GM21723 (cell line): Measurements from ENCODE around the gene HAGHL.

Experiments
- ATAC-seq: cut with Tn5 transposase; IDR thresholded peaks from one replicate; pipeline ENCODE4 v1.9.1; 2021; ENCODE audit warnings: mild to moderate bottlenecking, moderate library complexity; ENCODE audit not compliant: unreplicated experiment

The HAGHL gene, protein sequence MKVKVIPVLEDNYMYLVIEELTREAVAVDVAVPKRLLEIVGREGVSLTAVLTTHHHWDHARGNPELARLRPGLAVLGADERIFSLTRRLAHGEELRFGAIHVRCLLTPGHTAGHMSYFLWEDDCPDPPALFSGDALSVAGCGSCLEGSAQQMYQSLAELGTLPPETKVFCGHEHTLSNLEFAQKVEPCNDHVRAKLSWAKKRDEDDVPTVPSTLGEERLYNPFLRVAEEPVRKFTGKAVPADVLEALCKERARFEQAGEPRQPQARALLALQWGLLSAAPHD

DNA sequence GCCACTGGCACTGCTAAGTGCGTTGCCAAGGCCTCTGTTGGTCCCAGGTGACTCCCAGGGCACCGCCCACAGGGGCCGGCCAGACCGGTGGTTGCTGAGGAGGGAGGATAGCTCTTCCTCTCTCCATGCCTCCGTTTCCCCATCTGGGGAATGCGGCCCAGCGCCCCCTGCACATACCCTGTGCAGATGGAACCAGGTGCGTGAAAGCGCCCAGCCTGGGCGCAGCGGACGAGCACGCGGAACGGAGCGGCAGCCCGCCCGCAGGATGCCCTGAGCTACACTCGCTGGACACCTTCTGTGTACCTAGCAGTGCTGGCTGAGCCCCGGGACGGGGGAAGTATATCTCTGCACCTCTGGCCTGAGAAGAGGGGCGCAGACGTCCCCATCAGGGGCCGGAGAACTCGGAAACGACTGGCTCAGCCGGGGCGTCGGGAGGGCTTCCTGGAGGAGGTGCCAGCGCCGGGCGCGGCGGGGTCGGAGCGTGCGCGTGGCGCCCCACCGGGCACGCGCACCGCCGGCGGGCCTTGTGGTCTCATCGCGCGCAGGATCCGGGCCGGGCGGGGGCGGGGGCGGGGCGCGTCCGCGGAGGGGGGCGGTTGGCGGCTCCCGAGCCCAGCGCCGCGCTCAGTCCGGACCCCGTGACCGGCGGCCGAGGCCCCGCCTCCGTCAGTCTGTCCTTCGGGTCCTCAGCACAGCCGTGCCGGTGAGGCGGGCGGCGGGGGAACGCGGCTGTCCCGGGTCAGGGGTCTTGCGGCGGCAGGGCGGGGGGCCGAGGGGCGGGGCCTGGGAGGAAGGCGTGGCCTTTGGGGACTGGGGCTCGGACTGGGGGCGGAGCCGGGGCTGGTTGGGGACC, at the start of gene HAGHL, which contains the start of gene CCDC78:
HAGHL (plus strand) TSS at position 669 of the 853 bp plus-strand sequence. CDS start 404 bp downstream, outside the sequence.
CCDC78 (minus strand) TSS at position 6 of the 853 bp plus-strand sequence. CDS start 76 bp downstream, outside the sequence.
- ATAC-seq = no peak

DNA sequence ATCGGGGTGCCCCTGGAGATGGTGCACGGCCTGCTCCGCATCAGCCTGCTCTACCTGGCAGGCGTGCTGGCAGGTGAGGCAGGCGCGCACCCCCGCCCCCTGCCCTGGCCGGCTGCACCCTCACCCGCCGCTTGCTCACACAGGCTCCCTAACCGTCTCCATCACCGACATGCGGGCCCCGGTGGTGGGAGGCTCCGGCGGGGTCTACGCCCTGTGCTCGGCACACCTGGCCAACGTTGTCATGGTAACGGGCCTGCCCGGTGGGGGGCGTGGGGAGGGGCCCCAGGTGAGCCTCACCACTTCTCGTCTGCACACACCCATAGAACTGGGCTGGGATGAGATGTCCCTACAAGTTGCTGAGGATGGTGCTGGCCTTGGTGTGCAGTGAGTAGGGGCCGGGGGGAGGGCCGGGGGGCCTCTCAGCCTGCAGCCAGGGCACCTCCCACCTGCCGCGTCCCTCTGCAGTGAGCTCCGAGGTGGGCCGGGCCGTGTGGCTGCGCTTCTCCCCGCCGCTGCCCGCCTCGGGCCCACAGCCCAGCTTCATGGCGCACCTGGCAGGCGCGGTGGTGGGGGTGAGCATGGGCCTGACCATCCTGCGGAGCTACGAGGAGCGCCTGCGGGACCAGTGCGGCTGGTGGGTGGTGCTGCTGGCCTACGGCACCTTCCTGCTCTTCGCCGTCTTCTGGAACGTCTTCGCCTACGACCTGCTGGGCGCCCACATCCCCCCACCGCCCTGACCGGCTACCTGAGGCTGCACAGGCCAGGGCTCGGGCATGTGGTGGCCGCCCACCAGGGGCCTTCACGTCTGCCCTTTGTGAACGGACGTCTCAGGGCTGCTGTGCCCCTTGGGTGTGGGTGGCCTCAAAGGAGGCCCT, 49.4 kb upstream of the HAGHL start:
- ATAC-seq = no peak

DNA sequence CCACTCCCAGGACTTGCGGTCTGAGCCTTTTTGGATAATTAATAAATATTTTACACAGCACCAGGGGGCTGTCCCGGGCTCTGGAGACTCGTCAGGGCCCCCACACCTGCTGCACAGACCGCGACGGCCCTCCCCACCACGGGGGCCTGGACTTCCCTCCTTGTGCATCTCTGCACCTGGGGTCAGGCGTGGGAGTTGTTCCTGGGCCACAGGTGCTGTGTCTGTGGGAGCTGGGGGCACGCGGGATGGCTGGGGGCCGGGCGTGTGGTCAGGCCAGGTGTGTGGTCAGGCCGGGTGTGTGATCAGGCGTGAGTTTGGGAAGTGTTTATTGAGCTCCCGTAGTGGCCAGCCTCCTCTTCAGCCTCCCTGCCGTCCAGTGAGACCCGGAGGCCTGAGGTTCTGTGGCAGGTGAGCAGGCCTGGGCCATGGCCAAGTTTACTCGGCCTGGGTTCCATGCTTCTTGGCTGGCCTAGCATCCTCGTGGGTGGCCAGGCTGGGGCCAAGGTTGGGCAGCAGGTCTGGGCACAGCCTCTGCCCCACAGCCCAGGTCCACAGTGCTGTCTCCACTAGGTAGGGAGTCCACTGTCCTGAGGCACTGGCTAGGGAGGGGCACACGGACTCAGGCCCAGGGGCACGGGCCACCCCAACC, 48.6 kb upstream of the HAGHL start:
- no peak for ATAC-seq

DNA sequence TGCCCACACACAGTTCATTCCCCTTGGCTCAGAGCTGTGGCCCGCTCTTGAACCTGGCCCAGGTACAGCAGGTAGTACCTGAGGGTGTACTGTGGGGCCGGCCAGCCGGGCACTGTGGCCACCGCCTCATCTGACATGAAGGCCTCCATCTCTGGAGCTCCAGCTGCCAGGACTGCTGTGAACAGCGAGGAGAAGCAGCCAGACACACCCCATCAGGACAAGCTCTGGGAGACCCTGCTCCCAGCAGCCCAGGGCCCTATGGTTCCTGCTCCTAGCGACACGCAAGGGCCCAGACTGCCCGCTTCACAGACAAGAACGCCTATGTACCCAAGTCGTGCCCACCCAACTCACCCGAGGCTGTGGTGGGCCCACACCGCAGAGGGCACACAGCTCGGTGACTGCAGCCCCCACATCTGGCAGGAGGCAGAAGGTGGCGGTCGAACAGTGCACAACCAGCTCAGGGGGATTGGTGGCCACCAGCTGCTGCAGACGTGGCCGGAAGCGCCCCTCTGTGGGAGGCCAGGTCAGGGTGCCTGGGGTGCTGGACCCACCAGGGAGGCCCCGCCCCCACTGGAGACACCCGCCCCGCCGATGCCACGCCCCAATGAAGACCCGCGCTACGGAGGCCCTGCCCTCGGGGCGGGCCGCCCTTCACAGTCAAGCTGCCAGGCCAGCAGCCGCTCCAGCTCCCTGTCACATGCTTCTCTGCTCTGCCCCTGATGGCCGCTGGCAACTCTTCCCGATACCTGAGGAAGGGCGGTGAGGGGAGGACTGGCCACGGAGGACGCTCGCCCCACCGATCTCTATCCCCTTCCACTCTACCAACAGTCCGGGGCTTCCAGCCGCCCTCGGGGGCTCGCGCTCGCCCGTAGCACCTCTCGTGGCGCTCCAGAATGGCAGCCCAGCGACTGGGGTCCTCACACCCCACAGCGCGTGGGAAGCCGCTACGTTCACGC, 47.8 kb upstream of the HAGHL start:
- no peak for ATAC-seq

DNA sequence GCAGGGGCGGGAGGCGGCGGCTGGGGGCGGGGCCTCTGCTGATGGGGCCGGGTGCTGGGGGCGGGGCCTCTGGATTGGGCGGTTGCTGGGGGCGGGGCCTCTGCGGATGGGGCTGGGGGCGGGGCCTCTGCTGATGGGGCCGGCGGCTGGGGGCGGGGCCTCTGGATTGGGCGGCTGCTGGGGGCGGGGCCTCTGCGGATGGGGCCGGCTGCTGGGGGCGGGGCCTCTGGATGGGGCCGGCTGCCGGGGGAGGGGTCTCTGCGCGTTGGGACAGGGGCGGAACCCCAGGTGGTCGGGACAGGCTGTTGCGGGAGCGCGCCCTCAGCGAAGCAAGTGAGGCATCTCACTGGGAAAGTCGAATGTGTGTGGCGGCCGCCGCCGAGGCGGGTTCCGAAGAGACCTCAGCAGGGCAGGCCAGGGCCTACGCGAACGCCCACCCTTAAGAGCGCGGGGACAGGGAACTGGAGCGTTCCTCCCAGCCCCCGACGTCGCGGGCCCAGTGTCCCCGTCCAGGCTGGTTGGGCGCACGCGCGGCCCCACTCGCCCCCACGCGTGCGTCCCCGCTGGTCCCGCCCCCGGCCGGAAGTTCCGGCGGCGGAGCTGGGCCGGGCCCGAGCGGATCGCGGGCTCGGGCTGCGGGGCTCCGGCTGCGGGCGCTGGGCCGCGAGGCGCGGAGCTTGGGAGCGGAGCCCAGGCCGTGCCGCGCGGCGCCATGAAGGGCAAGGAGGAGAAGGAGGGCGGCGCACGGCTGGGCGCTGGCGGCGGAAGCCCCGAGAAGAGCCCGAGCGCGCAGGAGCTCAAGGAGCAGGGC, 46.9 kb upstream of the HAGHL start, which contains the start of gene STUB1:
STUB1 (plus strand) TSS at position 597 of the 811 bp plus-strand sequence; CDS start at position 713, 116 bp downstream.
- peak; percentile 38 for ATAC-seq

DNA sequence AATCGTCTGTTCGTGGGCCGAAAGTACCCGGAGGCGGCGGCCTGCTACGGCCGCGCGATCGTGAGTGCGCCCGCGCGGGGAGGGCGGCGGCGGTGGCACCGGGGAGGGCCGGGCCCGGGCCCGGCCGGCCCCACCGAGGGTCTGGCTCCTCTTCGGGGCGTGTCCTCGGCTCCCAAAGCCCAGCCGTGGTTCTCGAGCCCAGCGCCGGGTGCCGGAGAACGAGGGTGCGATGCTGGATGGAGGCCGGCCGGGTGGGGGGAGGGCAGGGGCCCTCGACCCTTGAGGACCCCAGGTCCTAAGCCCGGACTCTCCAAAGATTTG, 46.3 kb upstream of the HAGHL start:
- ATAC-seq = no peak

DNA sequence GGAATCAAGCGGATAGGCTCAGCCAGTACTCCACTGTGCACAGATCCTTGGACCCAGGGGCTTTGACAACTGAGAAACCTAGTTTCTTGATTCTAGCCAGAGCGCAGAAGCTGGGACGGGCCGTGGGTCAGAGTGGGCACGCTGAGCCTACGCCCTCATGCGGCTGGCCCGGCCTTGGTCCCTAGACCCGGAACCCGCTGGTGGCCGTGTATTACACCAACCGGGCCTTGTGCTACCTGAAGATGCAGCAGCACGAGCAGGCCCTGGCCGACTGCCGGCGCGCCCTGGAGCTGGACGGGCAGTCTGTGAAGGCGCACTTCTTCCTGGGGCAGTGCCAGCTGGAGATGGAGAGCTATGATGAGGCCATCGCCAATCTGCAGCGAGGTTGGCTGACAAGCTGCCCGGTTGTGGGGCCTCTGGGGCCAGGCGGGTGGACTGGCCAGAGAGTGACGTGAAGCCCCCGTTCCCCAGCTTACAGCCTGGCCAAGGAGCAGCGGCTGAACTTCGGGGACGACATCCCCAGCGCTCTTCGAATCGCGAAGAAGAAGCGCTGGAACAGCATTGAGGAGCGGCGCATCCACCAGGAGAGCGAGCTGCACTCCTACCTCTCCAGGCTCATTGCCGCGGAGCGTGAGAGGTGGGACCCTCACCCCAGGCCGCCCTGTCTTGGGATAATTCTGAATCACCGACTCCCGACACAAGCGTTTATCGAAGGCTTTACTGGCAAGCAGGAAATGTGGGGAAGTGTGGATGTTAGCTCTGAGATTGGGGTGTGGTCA, 45.8 kb upstream of the HAGHL start:
- ATAC-seq = no peak

DNA sequence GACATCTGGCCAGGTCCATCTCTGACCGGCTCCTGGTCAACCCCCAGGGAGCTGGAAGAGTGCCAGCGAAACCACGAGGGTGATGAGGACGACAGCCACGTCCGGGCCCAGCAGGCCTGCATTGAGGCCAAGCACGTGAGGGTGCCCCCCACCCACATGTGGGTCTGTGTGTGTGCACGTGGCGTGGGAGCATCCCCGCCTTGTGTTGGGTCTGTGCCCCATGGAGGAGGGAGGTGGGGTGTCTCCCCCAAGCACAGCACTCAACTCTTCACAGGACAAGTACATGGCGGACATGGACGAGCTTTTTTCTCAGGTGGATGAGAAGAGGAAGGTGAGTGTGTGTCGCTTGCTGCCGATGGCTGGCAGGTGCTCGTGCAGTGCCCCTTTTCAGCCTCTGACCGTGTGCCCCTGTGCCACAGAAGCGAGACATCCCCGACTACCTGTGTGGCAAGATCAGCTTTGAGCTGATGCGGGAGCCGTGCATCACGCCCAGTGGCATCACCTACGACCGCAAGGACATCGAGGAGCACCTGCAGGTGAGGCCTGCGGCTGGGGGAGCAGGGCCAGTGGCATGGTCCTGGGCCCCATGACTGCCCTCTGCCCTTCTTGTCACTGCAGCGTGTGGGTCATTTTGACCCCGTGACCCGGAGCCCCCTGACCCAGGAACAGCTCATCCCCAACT, 45.0 kb upstream of the HAGHL start:
- ATAC-seq = no peak

DNA sequence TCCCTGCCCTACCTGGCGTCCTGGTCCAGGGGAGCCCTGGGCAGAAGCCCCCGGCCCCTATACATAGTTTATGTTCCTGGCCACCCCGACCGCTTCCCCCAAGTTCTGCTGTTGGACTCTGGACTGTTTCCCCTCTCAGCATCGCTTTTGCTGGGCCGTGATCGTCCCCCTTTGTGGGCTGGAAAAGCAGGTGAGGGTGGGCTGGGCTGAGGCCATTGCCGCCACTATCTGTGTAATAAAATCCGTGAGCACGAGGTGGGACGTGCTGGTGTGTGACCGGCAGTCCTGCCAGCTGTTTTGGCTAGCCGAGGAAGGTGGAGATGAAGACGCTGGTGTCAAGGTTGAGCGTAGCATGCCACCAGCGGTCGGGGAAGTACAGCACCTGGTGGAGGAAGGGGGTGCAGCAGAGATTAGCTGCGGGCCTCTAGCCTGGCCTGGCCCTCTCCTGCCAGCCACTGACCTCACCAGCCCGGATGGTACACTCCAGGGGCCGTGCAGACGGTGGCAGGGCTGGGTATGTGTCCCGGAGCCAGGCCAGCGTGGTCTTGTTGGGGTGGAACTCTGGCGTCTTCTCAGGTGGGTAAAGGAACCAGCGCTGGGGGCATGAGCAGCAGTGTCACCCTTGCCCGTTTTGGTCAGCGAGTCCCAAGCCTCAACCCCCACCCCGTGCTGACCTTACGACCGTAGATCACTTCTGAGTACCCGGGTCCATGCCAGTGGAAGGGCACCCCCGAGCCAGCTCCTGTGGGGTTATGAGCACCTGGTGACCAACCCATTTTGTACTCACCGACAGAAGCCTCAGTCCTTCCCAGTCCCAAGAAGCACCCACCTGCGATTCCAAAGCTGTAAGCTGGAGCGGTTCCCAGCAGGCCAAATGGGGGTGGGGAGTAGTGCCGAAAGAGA, 44.2 kb upstream of the HAGHL start:
- ATAC-seq = no peak

DNA sequence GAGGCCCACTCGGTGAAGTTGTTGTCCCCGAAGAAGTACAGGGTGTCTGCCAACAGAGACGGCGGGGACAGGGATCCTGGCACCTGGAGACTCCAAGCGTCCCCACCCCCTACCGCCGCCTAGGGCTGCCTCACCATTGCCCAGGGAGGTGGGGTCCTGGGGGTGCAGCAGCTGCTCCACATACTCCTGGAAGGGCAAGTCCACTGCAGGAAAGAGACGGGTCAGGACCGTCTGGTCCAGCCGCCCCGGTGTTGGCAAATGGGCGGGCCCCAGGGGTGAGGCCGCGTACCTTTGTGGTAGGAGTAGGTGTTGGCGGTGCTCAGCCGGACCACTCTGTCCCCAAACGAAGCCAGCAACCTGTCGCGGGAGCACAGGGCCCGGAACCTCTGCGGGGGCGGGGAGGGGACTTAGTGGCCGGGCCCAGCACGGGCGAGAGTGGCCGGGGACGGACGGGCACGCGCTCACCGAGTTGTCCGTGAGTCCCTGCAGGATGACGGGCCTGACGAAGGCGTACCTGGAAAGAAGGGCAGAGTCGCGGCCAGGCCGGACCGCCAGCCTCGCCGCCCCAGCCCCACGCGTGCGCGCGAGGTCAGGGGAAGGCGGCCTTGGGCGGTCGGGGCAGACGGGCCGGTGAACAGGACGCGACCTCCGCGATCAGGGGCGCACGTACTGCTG, 43.4 kb upstream of the HAGHL start:
- ATAC-seq = no peak

DNA sequence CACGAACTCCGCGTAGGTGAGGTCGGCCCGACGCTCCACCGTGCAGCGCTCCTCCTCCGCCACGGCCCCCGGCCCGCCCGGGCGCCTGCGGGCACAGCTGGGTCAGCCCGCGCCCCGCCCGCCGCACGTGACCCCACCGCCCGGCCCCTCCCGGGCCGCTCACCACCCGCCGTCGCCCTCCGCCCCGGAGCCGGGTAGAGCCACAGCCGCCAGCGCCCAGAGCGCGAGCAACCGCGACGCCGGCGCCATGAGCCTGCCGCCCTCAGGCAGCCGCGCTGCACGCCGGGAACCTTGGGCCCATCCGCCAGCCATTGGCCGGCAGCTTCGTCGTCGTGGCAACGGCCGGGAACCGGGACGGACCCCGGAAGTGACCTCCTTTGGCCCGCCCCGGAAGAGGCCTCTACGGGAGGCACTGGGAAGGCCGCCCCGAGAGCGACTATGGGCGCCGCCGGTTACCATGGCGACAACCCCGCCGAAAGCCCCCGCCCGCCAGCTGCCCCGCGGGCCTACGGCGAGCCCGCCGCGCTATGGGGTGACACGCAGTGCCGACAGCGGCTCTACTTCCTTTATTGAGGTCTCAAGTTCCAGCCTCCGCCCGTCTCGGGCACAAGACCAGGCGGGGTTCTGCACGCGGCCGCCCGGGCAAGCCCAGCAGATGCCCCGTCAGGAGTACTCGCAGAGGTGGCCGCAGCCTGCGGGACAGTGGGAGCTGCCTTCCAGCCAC, 42.7 kb upstream of the HAGHL start, which contains the start of gene JMJD8:
JMJD8 (minus strand) TSS at position 264 of the 724 bp plus-strand sequence; CDS start at position 249, 15 bp downstream.
- peak; percentile 59 for ATAC-seq

DNA sequence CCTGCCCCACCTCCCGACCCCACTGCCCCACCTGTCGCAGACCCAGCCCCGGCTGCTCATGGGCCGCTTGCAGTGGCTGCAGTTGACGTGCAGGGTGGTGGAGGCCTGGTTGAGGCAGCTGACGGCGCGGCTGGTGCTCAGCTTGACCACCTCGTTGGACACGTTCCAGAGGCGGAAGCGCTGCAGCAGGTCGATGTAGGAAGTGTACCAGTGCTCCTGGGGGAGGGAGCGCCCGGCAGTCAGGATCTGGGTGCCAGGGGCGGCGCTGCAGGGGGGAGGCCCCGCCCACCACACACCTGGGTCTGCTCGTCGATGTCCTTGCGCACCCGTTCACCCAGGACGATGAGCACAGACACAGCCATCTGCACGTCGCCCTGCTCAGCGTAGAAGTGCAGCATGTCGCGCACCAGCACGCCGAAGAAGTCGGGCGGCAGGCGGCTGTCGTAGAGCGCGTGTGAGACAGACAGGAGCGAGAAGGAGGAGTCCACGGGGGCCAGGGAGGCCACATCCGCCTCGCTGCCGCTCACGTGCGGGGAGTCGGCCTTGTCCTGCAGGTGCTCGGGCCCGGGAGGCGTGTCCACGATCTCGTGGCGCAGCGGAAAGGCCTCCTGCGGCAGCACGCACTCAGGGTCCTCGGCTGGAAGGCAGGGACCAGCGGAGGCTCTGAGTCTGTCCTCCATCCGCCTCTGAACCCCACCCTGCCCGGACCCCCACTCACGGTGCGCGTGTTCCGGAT, 41.8 kb upstream of the HAGHL start:
- no peak for ATAC-seq

DNA sequence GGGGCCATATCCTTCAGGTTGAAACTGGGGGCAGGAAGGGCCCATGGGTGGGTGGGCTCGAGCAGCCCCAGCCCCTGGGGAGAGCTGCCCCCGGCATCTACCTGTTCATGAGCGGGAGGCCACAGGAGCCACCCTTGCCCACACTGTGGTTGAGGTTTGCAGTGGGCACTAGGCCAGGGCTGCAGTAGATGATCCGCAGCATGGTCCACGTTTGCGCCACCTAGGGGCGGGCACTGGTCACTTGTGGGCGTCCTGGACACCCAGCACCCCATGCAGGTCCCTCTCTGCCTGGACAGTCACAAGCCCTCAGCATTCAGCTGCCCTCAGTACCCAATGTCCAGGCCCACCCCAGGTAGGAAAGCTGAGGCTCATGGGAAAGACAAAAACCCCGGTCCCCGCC, 40.9 kb upstream of the HAGHL start:
- ATAC-seq = no peak
